Thymus (tissue), 11 donors: ENCODE measurements around the gene ZNF862. TPM values are rescaled to one million over a fixed set of nuclear protein-coding genes. Genes with fewer than 3 reads are reported as not detected.

Source experiments
- DNase-seq, 9 donors: peaks; one replicate each; pipeline ENCODE4 v3.0.0-alpha.2; 2013; ENCODE audit warnings: low spot score in 9 of 9, low read depth in 6 of 9, missing footprints in 1 of 9
- H3K27ac ChIP-seq, 2 donors: one replicate each; pipeline ENCODE4 v1.5.1; 2013; ENCODE audit warnings: control low read depth in 1 of 2, low read depth in 1 of 2, low read length in 1 of 2, mild to moderate bottlenecking in 1 of 2, moderate library complexity in 1 of 2
- H3K27me3 ChIP-seq, 2 donors: one replicate each; pipeline ENCODE4 v1.5.1; 2013; ENCODE audit warnings: low read length in 1 of 2; ENCODE audit not compliant: control insufficient read depth in 2 of 2, insufficient read depth in 1 of 2
- H3K36me3 ChIP-seq, 2 donors: one replicate each; pipeline ENCODE4 v1.5.1; 2013; ENCODE audit warnings: low read length in 1 of 2, mild to moderate bottlenecking in 1 of 2, moderate library complexity in 1 of 2; ENCODE audit not compliant: control insufficient read depth in 2 of 2, insufficient read depth in 2 of 2
- H3K4me1 ChIP-seq, 2 donors: one replicate each; pipeline ENCODE4 v1.5.1; 2013; ENCODE audit warnings: low read length in 2 of 2; ENCODE audit not compliant: control insufficient read depth in 2 of 2, insufficient read depth in 2 of 2
- H3K4me3 ChIP-seq, 2 donors: one replicate each; pipeline ENCODE4 v1.5.1; 2013; ENCODE audit warnings: low read length in 2 of 2, control low read depth in 1 of 2, mild to moderate bottlenecking in 1 of 2
- H3K9me3 ChIP-seq, 2 donors: one replicate each; pipeline ENCODE4 v1.5.1; 2013; ENCODE audit warnings: low read length in 1 of 2, mild to moderate bottlenecking in 1 of 2; ENCODE audit not compliant: control insufficient read depth in 2 of 2, insufficient read depth in 1 of 2
- WGBS: extraction: QIAGEN DNeasy Blood & Tissue Kit; methylation state at CpG from one replicate; pipeline ENCODE4 v1.1.7; 2013; 5-methylcytosine and 5-hydroxymethylcytosine counted together
- polyA plus RNA-seq: library from polyadenylated mRNA; stranded (reverse); fragments of 200-250 nt; gene quantifications from one replicate; pipeline ENCODE4 v1.2.3, GENCODE V29; 2013
- total RNA-seq: library from RNA; stranded (reverse); fragments of 120-200 nt; gene quantifications from one replicate; pipeline ENCODE4 v1.2.4, GENCODE V29; 2013
- donor health status: healthy.

ZNF862 gene
- total and polyA plus RNA-seq, 2 donors, result 9.0 to 15.8 TPM

- Histone ChIP-seq H3K27ac (peak overlapping the region in 1 of 2 donors; percentile 8), H3K9me3 (no peaks in the 10 kb centered on the region), H3K27me3 (no peaks in the 10 kb centered on the region), H3K4me1 (peaks cover 43 to 65% of the 10 kb centered on the region in 2 donors), H3K4me3 (no peak overlapping the region), H3K36me3 (peaks cover 8 to 24% of the 10 kb centered on the region in 2 donors)
- WGBS, result 95% methylated on average over 16 of the region's 16 CpGs
- DNase-seq, result no peak
These were observed 17.5 kb downstream of the ZNF862 start for GRCh38 chr7:149855361-149856305.

- peaks cover 46 to 74% of the 10 kb centered on the region in 2 donors for H3K4me1 ChIP-seq
- DNase-seq, result peak in 3 of 9 donors; percentile 68 to 87 (median 72)
- 8% methylated on average over 8 of the region's 8 CpGs for WGBS
- H3K27ac ChIP-seq, result peak overlapping the region; percentile 46 to 56
- no peaks in the 10 kb centered on the region for H3K9me3 ChIP-seq
- H3K27me3 ChIP-seq, result no peaks in the 10 kb centered on the region
- H3K4me3 ChIP-seq, result peak overlapping the region in 1 of 2 donors; percentile 5
- peaks cover 16 to 33% of the 10 kb centered on the region in 2 donors for H3K36me3 ChIP-seq
These were observed 18.4 kb downstream of the ZNF862 start for GRCh38 chr7:149856583-149856982.

GRCh38 chr7:149859369-149859768 is 21.2 kb downstream of the ZNF862 start:
- H3K36me3 ChIP-seq, result peaks cover 31 to 52% of the 10 kb centered on the region in 2 donors
- peak overlapping the region in 1 of 2 donors; percentile 84 for H3K27ac ChIP-seq
- H3K9me3 ChIP-seq, result no peaks in the 10 kb centered on the region
- DNase-seq, result no peak
- WGBS, result 81% methylated on average over 6 of the region's 6 CpGs
- H3K4me1 ChIP-seq, result peaks cover 55 to 95% of the 10 kb centered on the region in 2 donors
- no peaks in the 10 kb centered on the region for H3K27me3 ChIP-seq
- H3K4me3 ChIP-seq, result no peak overlapping the region

- Histone ChIP-seq H3K27me3 (no peaks in the 10 kb centered on the region), H3K27ac (peak overlapping the region in 1 of 2 donors; percentile 84), H3K4me1 (peaks cover 55 to 95% of the 10 kb centered on the region in 2 donors), H3K4me3 (no peak overlapping the region), H3K36me3 (peaks cover 36 to 55% of the 10 kb centered on the region in 2 donors), H3K9me3 (no peaks in the 10 kb centered on the region)
- WGBS, result 38% methylated on average over 4 of the region's 4 CpGs
- DNase-seq, result peak in 1 of 9 donors; percentile 73
These were observed 21.7 kb downstream of the ZNF862 start for GRCh38 chr7:149859876-149860275.

GRCh38 chr7:149860821-149861727 is 22.9 kb downstream of the ZNF862 start:
- no peaks in the 10 kb centered on the region for H3K9me3 ChIP-seq

DNA sequence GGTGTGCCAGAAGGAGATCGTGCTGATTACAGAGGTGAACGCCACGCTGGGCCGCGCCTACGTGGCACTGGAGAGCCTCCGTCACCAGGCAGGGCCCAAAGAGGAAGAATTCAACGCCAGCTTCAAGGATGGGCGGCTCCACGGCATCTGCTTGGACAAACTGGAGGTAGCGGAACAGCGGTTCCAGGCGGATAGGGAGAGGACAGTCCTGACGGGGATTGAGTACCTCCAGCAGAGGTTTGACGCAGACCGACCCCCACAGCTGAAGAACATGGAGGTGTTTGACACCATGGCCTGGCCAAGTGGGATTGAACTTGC is 23.5 kb downstream of the ZNF862 start:
- Histone ChIP-seq H3K4me3 (no peak overlapping the region), H3K27me3 (no peaks in the 10 kb centered on the region), H3K36me3 (peaks cover 38 to 57% of the 10 kb centered on the region in 2 donors), H3K4me1 (peaks cover 56 to 95% of the 10 kb centered on the region in 2 donors), H3K9me3 (no peaks in the 10 kb centered on the region), H3K27ac (no peak overlapping the region)
- 94% methylated on average over 16 of the region's 16 CpGs for whole genome bisulfite sequencing
- no peak for DNase-seq

More at GRCh38 chr7:149860821-149861727, 22.9 kb downstream of the ZNF862 start:
- Histone ChIP-seq H3K27me3 (no peaks in the 10 kb centered on the region), H3K27ac (no peak overlapping the region), H3K36me3 (peaks cover 38 to 57% of the 10 kb centered on the region in 2 donors), H3K4me3 (no peak overlapping the region), H3K4me1 (peaks cover 56 to 95% of the 10 kb centered on the region in 2 donors)
- no peak for DNase-seq
- 95% methylated on average over 45 of the region's 45 CpGs for WGBS

DNA sequence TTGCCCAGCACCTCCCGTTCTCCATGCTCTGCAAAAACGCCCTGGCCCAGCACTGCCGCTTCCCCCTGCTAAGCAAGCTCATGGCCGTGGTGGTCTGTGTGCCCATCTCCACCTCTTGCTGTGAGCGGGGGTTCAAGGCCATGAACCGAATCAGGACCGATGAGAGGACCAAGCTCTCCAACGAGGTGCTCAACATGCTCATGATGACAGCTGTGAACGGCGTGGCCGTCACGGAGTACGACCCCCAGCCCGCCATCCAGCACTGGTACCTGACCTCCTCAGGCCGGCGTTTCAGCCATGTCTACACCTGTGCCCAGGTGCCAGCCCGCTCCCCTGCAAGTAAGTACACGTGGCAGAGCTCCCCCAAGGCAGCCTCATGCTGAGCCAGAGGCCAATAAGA is 24.0 kb downstream of the ZNF862 start:
- DNase-seq, result no peak
- 92% methylated on average over 18 of the region's 18 CpGs for WGBS
- Histone ChIP-seq H3K27ac (no peak overlapping the region), H3K9me3 (no peaks in the 10 kb centered on the region), H3K36me3 (peaks cover 38 to 57% of the 10 kb centered on the region in 2 donors), H3K4me3 (no peak overlapping the region), H3K4me1 (peaks cover 60 to 97% of the 10 kb centered on the region in 2 donors), H3K27me3 (no peaks in the 10 kb centered on the region)

- no peak for DNase-seq
- no peak overlapping the region for H3K4me3 ChIP-seq
- no peak overlapping the region for H3K27ac ChIP-seq
- peaks cover 69 to 100% of the 10 kb centered on the region in 2 donors for H3K4me1 ChIP-seq
- peaks cover 38 to 52% of the 10 kb centered on the region in 2 donors for H3K36me3 ChIP-seq
- H3K9me3 ChIP-seq, result peaks cover 0 to 4% of the 10 kb centered on the region in 2 donors
- 97% methylated on average over 4 of the region's 4 CpGs for WGBS
- no peaks in the 10 kb centered on the region for H3K27me3 ChIP-seq
These were observed 25.3 kb downstream of the ZNF862 start for GRCh38 chr7:149863500-149863899.
